GM12878 (cell line): ENCODE measurements around the gene NPDC1. TPM values are rescaled to one million over a fixed set of nuclear protein-coding genes. Genes with fewer than 3 reads are reported as not detected.

ENCODE experiments used
- ATAC-seq: fragments of 200-7000 bp; cut with Tn5 transposase; 3 replicates; pipeline ENCODE4 v1.9.1; 2020; ENCODE audit warnings: mild to moderate bottlenecking, moderate library complexity
- BruUV-seq: library from RNA; stranded (reverse); fragments of 400-500 nt; replicated peaks from 2 replicates; lab custom pipeline; 2021; lab: Mats Ljungman, UMichigan
- CTCF ChIA-PET: fragments of 300-600 bp; sonication (Branson Sonifier 250); formaldehyde crosslinking; extraction: SDS; loops from one replicate; lab custom pipeline; 2021; ENCODE audit warnings: inconsistent platforms; lab: Yijun Ruan, JAX
- POLR2A ChIA-PET: fragments of 350-600 bp; formaldehyde crosslinking; extraction: SDS; loops from one replicate; lab custom pipeline; 2021; ENCODE audit warnings: inconsistent platforms; lab: Charles Lee
- RAD21 ChIA-PET: fragments of 300-600 bp; sonication (Branson Sonifier 250); formaldehyde crosslinking; loops from one replicate; lab custom pipeline; 2023; ENCODE audit warnings: antibody characterized with exemption; ENCODE audit not compliant: unreplicated experiment; lab: Charles Lee
- SMC1A ChIA-PET: fragments of 300-600 bp; sonication (Branson Sonifier 250); formaldehyde crosslinking; loops from one replicate; lab custom pipeline; 2023; ENCODE audit not compliant: unreplicated experiment, uncharacterized antibody; lab: Charles Lee
- DNase-seq: peaks from one replicate; pipeline ENCODE4 v3.0.0-alpha.2; 2011; ENCODE audit warnings: low read depth, low spot score
- FAIRE-seq: peaks from 3 replicates; lab custom pipeline; 2011; peaks lifted over from hg19 to GRCh38; lab: Jason Lieb, UNC
- H2AFZ ChIP-seq: 2 replicates; pipeline ENCODE4 v1.6.0; 2011; ENCODE audit warnings: low read depth, low read length, control low read depth; ENCODE audit not compliant: control insufficient read depth
- H3K27ac ChIP-seq: 2 replicates; pipeline ENCODE4 v1.5.1; 2011; ENCODE audit warnings: control low read depth; ENCODE audit not compliant: control insufficient read depth, insufficient read depth
- H3K27me3 ChIP-seq, 2 experiments: replicated peaks in 1 of 2; 2 replicates each; pipeline versions ENCODE4 v1.6.0 to v1.6.1; 2011; ENCODE audit warnings: low read length in 1 of 2; ENCODE audit not compliant: control insufficient read depth in 2 of 2, insufficient read depth in 2 of 2
- H3K36me3 ChIP-seq, 2 experiments: 2 replicates each; pipeline ENCODE4 v1.5.1; 2011; ENCODE audit warnings: low read length in 1 of 2; ENCODE audit not compliant: control insufficient read depth in 2 of 2, insufficient read depth in 2 of 2
- H3K4me1 ChIP-seq: 2 replicates; pipeline ENCODE4 v1.6.1; 2011; ENCODE audit warnings: mild to moderate bottlenecking, low read length, moderate library complexity, mixed read lengths; ENCODE audit not compliant: control insufficient read depth, insufficient read depth
- H3K4me2 ChIP-seq: 2 replicates; pipeline ENCODE4 v1.6.0; 2011; ENCODE audit warnings: control low read depth; ENCODE audit not compliant: control insufficient read depth, insufficient read depth
- H3K4me3 ChIP-seq: fragments of 200-600 bp; sonication (generic); 2 replicates; pipeline ENCODE4 v1.5.1; 2016
- H3K79me2 ChIP-seq: 2 replicates; pipeline ENCODE4 v1.6.0; 2011; ENCODE audit warnings: low read length; ENCODE audit not compliant: control insufficient read depth, insufficient read depth
- H3K9ac ChIP-seq: 2 replicates; pipeline ENCODE4 v1.8.0; 2011; ENCODE audit warnings: low read length, control low read depth, mixed read lengths; ENCODE audit not compliant: control insufficient read depth, insufficient read depth
- H3K9me3 ChIP-seq: replicated peaks from 3 replicates; pipeline ENCODE4 v1.5.1; 2011; ENCODE audit warnings: mild to moderate bottlenecking, low read length; ENCODE audit not compliant: control insufficient read depth, insufficient read depth
- H4K20me1 ChIP-seq: 2 replicates; pipeline ENCODE4 v1.6.0; 2011; ENCODE audit not compliant: control insufficient read depth, insufficient read depth
- GATAD2B ChIP-seq: fragments of 450-650 bp; conservative IDR thresholded peaks from 2 replicates; pipeline ENCODE4 v1.6.1; 2017; ENCODE audit warnings: low read depth, mild to moderate bottlenecking, moderate library complexity
- HDGF ChIP-seq: fragments of 450-650 bp; IDR thresholded peaks from 2 replicates; pipeline ENCODE4 v1.6.1; 2016; ENCODE audit warnings: antibody characterized with exemption
- IKZF2 ChIP-seq, 2 experiments: fragments of 450-650 bp; IDR thresholded peaks; 2 replicates each; pipeline ENCODE4 v1.6.1; 2017; ENCODE audit warnings: mild to moderate bottlenecking in 2 of 2, moderate library complexity in 2 of 2
- KAT2A ChIP-seq: conservative IDR thresholded peaks from 2 replicates; pipeline ENCODE4 v1.6.1; 2011; ENCODE audit warnings: low read depth, low read length; ENCODE audit not compliant: control insufficient read depth
- SREBF2 ChIP-seq: IDR thresholded peaks from 2 replicates; pipeline ENCODE4 v1.6.1; 2012; ENCODE audit warnings: mild to moderate bottlenecking, low read length
- TCF3 ChIP-seq: IDR thresholded peaks from 2 replicates; pipeline ENCODE4 v1.6.1; 2012; ENCODE audit warnings: low read depth, mild to moderate bottlenecking, low read length, borderline replicate concordance; ENCODE audit not compliant: insufficient read depth
- WGBS: methylation state at CpG from one replicate; pipeline ENCODE4 v1.1.6; 2016; ENCODE audit warnings: low lambda C conversion rate; ENCODE audit not compliant: insufficient replicate concordance, insufficient coverage; ENCODE audit errors: missing lambda C conversion rate; 5-methylcytosine and 5-hydroxymethylcytosine counted together
- in situ Hi-C: fragments of 300-500 bp; cut with MboI; formaldehyde crosslinking; loops from 9 replicates; pipeline ENCODE4 v1.14.3; 2018; ENCODE audit warnings: mixed read lengths
- intact Hi-C: fragments of 100-400 bp; cut with micrococcal nuclease; formaldehyde crosslinking; loops from one replicate; pipeline ENCODE4 v1.14.2; 2022; ENCODE audit not compliant: unreplicated experiment
- polyA plus RNA-seq, 11 experiments: library from polyadenylated mRNA; depleted of rRNA in 4 of 11; unstranded in 6 of 11; stranded (reverse) in 5 of 11; fragments of >200 nt; fragmentation: Nextera tagmentation in 4 of 11; fragmentation: Illumina TruSeq in 1 of 11; extraction: Ambion mirVana in 4 of 11; extraction: Trizol in 1 of 11; gene quantifications; 1 replicate in 1 of 11; 2 replicates in 10 of 11; pipeline versions ENCODE4 v1.2.1 to v1.2.3, GENCODE V29; 2011 to 2016; ENCODE audit warnings: inconsistent platforms in 2 of 11, missing spikeins in 2 of 11, low read depth in 1 of 11
- total RNA-seq, 4 experiments: library from RNA; depleted of rRNA in 3 of 4; stranded (reverse); fragments of >200 nt in 3 of 4; fragmentation: Illumina TruSeq in 1 of 4; extraction: Trizol in 1 of 4; gene quantifications; 2 replicates each; pipeline versions ENCODE4 v1.2.1 to v1.2.3, GENCODE V29; 2013 to 2021
- TF ChIP-seq, protein P1 (sequence below): fragments of 450-650 bp; IDR thresholded peaks from 2 replicates; pipeline ENCODE4 v1.6.1; 2018; ENCODE audit warnings: borderline replicate concordance, mild to moderate bottlenecking; ENCODE audit not compliant: partially characterized antibody

Gene NPDC1
- total and polyA plus RNA-seq, 10 of the 15 experiments (the other 5 are each of a cell fraction or from before 2014, with no cell fraction given): 0.04 to 1.7 (median 0.77) TPM; not detected in 2

DNA sequence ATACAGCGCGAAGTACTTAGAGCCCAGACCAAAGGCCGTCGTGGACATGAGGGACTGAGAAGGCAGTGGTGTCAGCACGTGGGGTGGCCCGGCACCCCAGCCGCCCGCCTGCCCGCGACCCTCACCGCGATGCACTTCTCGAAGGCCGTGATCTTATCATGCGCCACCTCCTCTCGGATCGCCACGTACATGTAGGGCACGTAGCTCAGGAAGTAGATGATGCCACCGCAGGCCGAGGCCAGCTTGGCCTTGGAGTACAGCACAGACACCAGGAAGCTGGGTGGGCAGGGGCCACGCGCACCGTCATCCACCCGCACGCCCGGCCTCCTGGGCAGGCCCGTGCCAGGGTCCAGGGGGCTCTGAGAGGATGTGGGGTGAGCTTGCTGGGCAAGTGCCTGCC lies 28.9 kb downstream of the NPDC1 start:
- WGBS: 82% methylated on average over 14 of the region's 28 CpGs
- Histone ChIP-seq H3K36me3 (no peaks in the 10 kb centered on the region), H3K27me3 (no peaks in the 10 kb centered on the region), H3K4me3 (no peak overlapping the region), H3K4me1 (no peaks in the 10 kb centered on the region), H3K27ac (no peak overlapping the region), H3K9ac (no peak overlapping the region), H2AFZ (no peak overlapping the region), H3K9me3 (no peaks in the 10 kb centered on the region; the same call in 2 of the 3 replicates), H3K4me2 (no peak overlapping the region), H4K20me1 (no peaks in the 10 kb centered on the region), H3K79me2 (no peaks in the 10 kb centered on the region)
- ATAC-seq (no peak), DNase-seq (no peak), FAIRE-seq (no peak)
- SMC1A ChIA-PET: no interaction called here
- no TSS peak for BruUV-seq
- intact Hi-C loops: no loop called here
- RAD21 ChIA-PET: no interaction called here
- POLR2A ChIA-PET: no interaction called here
- TF ChIP-seq TCF3 (no peak), KAT2A (no peak), IKZF2 (IDR thresholded peaks at IDR 0.05) (no peak), GATAD2B (no peak), HDGF (no peak), SREBF2 (no peak)
- TF ChIP-seq, protein P1, sequence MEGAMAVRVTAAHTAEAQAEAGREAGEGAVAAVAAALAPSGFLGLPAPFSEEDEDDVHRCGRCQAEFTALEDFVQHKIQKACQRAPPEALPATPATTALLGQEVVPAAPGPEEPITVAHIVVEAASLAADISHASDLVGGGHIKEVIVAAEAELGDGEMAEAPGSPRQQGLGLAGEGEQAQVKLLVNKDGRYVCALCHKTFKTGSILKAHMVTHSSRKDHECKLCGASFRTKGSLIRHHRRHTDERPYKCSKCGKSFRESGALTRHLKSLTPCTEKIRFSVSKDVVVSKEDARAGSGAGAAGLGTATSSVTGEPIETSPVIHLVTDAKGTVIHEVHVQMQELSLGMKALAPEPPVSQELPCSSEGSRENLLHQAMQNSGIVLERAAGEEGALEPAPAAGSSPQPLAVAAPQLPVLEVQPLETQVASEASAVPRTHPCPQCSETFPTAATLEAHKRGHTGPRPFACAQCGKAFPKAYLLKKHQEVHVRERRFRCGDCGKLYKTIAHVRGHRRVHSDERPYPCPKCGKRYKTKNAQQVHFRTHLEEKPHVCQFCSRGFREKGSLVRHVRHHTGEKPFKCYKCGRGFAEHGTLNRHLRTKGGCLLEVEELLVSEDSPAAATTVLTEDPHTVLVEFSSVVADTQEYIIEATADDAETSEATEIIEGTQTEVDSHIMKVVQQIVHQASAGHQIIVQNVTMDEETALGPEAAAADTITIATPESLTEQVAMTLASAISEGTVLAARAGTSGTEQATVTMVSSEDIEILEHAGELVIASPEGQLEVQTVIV: no peak
- in situ Hi-C loops: no loop called here
- CTCF ChIA-PET: no interaction called here
